GM11168 (cell line): Measurements from ENCODE around the gene STAMBPL1.
"Not testable (repeated sequence)": the region's sequence is repeated elsewhere in the genome, so short reads cannot be mapped to it uniquely, and the experiment has no call there.

ENCODE experiments used
- in situ Hi-C: fragments of 300-500 bp; cut with MboI; formaldehyde crosslinking; loops from one replicate; pipeline ENCODE4 v1.12.0; 2022; ENCODE audit warnings: low sequenced_read_pairs; ENCODE audit not compliant: unreplicated experiment

The STAMBPL1 gene

DNA sequence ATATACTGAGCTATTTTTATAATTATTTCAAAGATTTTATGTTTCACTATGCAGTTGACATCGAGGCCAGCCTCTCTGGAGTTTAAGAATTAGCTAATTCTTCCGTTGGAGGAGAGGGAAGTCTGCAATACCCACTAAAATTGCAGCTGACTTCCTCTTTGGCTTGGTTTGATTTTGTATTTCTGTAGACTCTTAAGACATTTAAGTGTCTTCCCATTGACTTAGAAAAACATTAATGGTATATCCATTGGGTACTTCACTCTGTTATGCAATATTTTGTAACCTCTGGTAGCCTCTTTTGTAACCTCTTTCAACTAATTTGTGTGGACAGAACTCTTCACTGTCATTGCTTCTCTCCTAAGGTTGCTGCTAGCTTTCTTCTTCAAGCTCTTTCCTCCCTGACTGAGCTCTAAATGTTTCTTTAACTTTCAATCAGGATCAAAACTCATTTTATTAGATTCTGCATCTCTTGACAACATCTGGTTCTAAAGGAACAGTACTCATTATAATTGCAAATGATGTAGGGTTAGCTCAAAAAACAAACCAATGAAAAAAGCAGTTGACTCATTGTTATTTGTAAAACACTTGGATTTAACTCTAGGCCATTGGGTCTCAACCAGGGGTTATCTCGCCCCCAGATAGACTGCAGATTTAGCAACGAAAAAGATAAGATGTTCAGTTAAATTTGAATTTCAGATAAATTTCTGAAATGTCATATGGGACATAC, 26.7 kb upstream of the STAMBPL1 start:
- in situ Hi-C loops: no loop called here

DNA sequence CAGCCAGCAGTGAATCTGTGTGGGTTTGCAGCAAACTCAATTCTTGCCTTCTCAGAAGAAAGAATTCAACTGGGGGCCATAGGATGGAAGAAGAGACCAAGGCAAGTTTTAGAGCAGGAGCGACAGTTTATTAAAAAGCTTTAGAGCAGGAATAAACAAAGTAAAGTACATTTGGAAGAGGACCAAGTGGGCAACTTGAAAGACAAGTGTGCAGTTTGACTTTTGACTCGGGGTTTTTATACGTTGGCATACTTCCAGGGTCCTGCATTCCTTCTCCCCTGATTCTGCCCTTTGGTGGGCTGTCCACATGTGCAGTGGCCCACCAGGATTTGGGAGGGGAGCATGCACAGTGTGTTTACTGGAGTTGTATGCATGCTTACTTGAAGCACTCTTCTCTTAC, 25.4 kb upstream of the STAMBPL1 start:
- in situ Hi-C loops: no loop called here

DNA sequence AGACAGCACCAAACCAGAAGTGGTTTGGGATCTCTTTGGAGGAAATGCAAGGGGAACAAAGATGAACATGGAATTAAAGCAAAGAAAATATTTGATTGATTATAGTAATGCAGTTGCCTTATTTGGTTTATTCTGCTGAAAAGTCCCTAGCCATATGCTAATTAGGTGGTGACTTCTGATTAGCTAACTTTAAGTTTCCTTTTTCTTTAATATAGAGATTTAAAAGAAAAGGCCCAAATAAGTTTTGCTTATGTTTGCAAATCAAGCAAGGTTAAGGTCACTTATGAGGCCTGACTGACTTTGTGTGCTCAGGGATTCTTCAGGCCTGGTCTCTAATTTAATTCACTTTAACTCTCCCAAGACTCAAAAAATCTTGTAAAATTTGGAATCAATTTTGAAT, 22.2 kb upstream of the STAMBPL1 start:
- in situ Hi-C loops: no loop called here

DNA sequence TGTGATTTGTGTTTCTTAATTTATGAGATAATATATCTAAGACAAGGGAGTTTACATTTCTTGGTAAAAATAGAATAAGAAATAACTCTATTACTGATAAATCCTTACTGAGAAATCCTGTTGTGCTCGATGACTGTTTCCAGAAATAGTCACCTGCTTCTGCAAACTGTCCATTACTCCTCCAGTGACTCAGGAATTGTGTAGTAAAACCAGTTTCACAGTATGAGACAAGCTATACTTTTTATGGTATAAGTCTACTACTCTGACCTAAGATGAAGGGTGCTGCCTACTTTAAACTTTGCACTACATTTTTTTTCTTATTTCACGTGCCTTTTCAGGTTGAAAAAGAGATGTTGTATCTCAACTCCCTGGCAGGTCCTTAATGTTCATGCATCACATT, 21.6 kb upstream of the STAMBPL1 start:
- in situ Hi-C loops: no loop called here

DNA sequence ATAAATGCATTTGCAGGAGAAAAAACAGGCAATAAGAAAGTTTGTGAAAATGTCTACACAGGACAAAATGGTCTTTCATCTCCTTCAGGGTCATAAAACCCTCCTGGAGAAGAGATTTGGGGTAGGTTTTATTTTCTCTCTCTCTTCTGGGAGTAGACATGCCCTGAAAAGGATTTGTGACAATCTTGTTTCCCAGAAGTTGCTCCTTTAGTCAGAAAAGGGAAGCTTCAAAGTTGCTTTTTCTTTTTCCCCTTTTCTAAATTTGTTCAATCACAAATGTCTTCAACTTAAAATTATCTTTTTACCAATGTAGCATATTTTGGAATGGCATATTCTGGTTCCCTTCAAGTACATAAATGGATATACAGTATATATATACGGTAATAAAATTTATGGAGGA, 19.0 kb upstream of the STAMBPL1 start:
- in situ Hi-C loops: no loop called here

DNA sequence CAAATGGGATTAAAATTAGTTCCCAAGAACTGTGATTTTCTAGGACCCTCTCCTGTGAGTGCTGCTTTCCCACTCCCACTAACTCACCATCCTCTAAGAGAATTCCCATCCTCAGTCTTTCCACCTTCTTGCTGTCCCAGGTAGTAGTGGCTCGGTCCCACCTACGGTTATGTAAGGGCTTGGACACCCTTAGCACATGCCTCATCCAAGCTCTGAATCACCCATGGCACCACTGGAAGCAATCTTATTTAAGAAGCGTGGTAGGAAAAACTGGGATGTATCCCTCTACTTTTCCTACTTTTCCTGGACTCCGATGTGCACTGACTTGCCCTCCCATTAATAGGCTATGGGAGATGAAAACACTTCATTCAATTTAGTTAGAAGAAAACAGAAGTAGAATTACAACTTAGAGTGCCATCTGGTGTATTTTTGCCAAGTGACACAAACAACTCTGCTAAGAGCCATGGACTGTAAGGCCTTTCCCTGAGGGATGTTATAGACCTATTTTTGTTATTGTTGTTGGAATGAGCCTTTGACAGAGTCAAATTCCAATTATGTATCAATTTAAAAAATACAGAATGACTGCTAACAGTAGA, 14.7 kb upstream of the STAMBPL1 start:
- in situ Hi-C loops: no loop called here

DNA sequence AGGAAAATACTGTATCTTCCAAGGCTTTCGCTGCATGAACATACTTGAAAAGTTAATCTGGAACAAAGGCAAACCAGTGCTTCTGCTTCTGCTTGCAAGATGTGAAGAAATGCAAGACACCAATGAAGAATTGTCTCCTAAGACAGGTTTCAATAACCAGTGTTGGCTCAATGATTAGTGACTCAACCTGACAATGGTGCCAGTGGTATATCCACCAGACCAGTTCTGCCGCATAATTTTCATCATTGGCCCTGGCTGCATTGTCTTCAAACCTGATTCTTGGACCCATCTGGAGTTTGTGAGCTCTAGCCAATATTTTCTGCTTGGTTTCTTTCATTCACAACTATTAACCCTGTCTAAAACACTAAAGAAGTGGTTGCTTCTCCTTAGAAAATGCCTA, 13.6 kb upstream of the STAMBPL1 start:
- in situ Hi-C loops: no loop called here

DNA sequence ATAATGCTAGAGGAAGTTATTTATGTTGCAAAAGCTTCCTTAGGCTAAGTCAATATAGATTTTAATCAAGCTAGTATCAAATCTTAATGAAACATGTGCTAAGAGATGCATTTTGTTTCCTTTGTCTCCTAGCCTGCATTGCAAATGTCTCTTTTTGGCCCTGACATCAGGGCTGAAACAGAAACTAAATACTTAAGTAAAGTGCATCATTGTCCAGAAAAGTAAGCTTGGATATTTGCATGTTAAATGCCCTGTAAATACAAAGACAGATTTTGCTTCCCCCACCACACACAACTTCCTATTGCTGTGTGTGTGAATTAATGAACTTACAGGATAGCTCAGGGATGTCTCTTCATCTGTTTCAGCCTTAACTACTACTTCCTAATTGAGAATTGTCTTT, 10.0 kb upstream of the STAMBPL1 start:
- in situ Hi-C loops: no loop called here

DNA sequence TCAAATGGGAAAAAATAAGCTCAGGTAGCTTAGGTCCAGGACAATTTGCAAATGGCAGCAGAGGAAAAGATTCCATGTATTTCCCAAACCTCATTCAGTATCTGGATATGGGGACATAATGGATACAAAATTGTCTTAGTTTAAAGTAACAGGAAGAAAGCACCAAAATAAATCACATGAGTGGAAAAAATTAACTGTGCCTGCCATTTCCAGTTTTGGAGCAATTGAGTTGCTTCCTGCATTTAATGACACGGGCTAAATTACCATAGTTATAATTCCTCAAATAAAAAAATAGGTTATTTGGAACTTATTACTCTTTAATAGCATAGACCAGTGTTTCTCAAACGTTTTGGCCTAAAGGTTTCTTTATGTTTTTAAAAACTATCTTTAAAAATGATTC, 6.3 kb upstream of the STAMBPL1 start:
- in situ Hi-C loops: no loop called here

DNA sequence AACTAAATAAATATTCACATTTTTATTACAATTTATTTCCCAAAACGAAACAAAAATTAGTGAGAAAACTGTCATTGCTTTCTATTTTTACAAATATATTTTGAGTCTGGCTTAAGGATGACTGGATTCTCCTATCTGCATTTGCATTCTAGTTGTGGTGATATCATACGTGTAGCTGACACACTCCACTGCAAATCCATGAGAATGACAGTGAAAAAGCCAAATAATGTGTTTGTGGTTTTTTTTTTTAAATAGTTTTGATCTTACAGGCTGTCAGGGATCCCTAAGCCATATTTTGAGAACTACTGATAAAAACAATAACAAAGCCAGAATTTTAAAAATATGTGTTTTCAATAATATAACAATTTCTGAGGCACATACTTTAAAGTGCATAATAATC, 5.8 kb upstream of the STAMBPL1 start:
- in situ Hi-C loops: no loop called here

DNA sequence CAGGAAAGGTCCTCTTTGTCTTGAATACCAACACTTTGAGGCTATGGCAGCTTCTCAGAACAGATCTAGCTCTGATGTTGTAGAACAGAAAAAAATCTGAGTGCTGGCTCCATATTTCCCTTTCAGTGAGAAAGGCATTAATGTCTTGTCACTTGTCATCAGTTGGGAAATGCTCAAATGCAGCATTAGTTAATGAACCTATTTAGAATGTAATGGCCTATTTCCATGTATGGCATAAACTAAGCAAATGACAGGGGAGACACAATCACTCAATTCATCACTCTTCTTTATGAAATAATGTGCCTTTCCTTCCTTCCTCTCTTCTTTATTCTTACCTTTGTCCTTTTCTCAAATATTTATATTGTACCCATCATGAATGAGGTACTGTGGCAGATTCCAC, 5.0 kb upstream of the STAMBPL1 start:
- in situ Hi-C loops: no loop called here

DNA sequence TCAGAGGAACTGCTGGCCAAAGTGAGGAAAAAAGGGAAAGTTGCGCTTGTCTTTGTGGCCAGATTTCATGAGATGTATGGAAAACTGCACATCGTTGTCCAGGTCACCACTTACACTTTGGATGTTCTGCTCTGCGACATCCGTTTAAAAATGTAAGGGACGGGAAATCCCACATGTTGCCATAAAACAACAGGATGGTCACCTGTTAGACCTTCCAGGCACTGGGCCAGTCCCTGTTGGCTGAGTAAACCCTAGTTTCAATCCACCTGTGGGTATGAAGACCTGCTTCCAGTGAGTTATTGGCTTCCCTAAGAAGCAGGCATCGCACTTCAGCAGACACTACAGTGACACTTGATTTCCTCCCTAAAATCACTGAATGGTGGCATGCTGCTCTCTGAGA, 2.7 kb upstream of the STAMBPL1 start:
- in situ Hi-C loops: no loop called here

DNA sequence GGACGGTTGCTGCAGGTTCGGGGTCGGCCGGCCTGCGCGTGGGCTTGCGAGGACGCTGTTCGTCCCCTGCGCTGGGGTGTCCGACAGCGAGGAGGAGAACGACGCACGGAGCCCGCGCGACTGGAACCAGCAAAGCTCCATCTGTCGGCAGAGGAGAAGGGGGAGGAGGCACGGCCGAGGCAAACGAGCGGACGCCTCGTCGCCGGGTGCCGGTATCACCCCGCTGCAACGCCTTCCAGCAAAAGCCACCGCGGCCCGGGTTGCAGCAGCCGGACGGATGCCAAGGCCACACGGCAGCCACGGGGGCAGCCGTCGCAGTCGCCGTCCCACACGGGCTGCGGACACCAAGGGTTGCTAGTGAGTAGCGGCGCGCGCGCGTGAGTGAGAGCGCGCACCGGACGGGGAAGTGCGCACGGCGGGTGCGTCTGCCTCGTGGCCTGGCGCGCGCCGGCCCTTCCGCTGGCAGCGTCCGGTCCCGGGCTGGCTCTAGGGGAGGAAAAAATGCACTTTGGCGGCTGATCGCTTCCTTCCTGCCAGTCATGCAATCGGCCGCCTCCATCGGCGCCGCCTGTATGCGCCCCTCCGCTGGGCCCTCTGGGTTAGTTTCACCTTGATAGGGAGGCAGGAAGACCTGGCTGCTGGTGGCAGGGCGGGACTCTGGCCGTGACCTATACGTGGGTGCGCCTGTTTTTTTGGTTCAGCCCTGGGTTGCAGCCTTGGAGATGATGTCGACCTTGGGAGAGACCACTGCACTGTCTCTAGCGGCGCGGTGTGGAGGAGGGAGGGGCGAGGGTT, 434 bp downstream of the STAMBPL1 start:
- in situ Hi-C loops: no loop called here

DNA sequence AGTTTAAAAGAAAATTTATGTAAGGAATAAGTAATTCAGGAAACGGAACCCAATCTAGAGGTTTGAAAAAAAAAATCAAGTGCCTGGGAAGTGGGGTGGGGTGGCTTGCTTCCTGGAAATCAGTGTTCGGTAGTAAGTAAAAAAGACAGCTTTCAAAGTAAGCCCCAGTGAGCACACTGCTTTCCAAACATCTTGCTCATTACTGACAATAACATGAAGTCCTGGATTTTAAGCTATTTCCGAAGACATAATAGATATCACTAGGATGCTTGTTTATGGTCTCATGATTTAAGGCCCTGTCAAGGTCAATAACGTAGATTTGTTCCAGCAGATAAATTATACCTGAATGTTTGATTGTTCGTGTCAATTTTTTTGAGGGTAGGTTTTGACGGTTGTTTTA, 1.3 kb downstream of the STAMBPL1 start:
- in situ Hi-C loops: no loop called here

DNA sequence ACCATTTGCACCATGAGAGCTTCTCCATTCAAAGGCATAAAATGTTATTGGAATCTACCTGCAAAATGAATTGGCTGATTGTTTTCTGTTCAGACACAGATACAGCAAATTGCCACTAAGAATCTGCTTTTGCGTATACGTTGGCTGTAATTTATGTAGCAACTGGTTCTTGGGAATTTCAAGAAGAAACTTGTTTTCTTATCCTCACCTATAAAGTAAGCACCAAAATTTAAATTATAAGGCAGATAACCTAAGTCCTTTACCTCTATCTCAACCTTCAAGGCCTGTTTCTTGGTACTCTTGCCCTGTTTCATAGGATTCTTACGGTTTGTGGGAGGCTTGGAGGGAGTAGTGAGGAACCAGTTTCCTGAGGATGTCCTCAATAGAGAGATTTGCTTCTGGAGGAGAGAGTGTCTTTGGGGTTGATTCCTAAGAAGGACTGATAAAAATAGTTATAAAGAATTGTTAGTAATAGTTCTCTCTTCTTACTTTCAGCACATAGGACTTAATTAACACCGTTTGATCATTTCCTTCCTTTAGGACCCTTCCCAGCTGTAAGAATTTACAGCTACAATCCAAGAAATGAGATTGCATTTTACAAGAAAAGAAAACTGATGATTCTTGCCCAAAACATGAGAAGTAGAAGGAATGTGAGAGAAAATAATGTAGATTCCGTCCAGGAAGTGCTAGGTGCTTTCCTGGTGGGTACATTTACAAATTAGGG, 2.0 kb downstream of the STAMBPL1 start:
- in situ Hi-C loops: no loop called here

DNA sequence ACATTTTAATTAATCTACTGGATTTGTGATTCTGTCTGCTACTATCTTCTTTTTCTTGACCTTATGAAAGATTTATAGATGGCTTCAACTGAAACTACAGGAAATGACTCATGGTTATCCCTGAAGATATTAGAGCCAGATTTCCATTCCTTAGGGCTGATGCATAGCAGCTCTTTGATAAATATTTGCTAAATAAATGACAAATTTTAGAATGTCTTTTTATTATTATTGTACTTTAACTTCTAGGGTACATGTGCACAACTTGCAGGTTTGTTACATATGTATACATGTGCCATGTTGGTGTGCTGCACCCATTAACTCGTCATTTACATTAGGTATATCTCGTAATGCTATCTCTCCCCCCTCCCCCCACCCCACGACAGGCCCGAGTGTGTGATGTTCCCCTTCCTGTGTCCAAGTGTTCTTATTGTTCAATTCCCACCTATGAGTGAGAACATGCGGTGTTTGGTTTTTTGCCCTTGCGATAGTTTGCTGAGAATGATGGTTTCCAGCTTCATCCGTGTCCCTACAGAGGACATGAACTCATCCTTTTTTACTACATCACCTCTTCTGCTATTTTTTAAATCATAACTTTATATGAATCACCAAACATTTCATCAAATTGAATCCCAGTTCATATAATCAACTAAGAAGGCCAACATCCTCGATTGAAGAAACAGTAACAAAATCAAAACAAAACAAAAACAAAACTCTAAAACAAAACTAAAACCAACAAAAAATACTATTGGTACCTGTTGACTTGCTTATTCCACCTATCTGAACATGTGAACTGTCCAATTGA, 2.8 kb downstream of the STAMBPL1 start:
- in situ Hi-C loops: not testable (repeated sequence)

DNA sequence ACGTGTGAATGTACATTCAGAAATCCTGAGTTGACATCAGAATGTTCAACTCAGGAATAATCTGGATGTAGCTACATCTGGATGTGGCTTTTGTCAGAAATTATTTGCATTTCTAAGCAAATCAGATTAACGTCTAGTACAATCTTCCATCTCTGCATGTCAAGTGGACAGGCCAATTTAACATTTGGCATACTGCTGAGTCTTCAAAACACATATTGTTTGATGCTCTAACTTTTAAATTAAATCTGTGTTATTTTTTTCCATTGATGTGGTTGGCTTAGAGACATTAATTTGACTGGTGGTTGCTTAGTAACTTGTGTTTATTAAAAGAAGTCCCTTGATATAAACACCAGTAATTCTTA, 3.4 kb downstream of the STAMBPL1 start:
- in situ Hi-C loops: no loop called here

DNA sequence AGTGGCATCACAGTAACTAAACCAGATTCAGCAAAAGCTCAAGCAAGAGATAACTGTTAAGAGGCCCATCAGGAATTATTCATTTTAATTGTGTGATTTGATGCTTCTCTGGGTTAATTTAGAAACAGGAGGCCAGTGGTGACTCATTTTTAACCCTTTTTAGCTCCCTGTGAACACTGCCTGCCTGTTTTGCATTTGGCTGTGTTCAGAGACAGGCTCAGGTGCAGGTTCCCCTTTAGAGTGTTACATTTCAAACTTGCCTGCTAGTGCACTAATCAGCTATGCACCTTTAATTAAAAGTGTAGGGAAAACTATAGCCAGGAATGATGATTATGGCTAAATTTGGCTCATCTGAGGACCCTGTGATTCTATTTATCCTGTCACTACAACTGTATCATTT, 6.5 kb downstream of the STAMBPL1 start:
- in situ Hi-C loops: no loop called here

DNA sequence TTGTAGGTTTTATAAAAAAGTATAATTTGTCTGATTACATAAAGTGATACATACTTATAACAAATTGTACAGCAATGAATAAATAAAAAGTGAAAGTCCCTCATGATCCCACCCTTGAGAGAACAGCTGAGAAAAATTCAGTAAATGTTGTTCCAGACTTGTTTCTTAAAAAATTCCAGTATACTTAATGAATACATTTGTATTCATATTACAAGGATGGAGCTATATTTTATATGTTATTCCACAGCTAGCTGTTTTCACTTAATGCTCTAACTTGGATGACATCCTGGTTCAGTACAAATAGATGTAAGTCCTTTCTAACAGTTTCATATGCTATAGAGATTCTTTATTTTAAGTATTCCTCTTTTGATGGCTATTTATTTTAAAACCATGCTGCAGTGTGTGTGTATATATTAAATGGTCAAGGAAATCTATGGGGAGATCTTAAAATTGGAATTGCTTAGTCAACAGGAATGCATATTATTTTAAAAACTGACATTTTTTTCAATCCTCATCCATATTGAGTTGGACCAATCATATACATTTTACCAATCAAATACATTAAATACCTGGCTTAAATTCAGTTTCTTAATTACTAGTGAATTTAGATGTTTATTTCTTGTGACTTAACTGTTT, 8.9 kb downstream of the STAMBPL1 start:
- in situ Hi-C loops: no loop called here
